CD4-positive, alpha-beta memory T cell (primary cell): ENCODE data around the gene C11orf68. TPM values are rescaled to one million over a fixed set of nuclear protein-coding genes. Genes with fewer than 3 reads are reported as not detected.
A peak's percentile ranks its signal among the peaks of the same experiment; 100 is the strongest.

Experiments
- CTCF ChIA-PET: fragments of 350-600 bp; sonication (Branson Sonifier 250); formaldehyde crosslinking; loops from one replicate; lab custom pipeline; 2021; ENCODE audit warnings: inconsistent platforms; ENCODE audit not compliant: partially characterized antibody; lab: Charles Lee
- POLR2A ChIA-PET: fragments of 350-600 bp; sonication (Branson Sonifier 250); formaldehyde crosslinking; loops from one replicate; lab custom pipeline; 2021; ENCODE audit not compliant: partially characterized antibody; lab: Charles Lee
- DNase-seq, 5 donors: peaks; one replicate each; pipeline versions ENCODE4 v3.0.0 to v3.0.0-alpha.2; 2020 to 2022; ENCODE audit warnings: mixed read lengths in 1 of 5
- H3K27ac ChIP-seq: one replicate; pipeline ENCODE4 v1.7.0; 2013; ENCODE audit warnings: low read depth, low read length
- H3K27me3 ChIP-seq: 2 replicates; pipeline ENCODE4 v1.7.0; 2013; ENCODE audit warnings: mild to moderate bottlenecking, low read length, moderate library complexity; ENCODE audit not compliant: insufficient read depth
- H3K36me3 ChIP-seq: 2 replicates; pipeline ENCODE4 v1.7.0; 2013; ENCODE audit warnings: mild to moderate bottlenecking, low read length, moderate library complexity; ENCODE audit not compliant: insufficient read depth
- H3K4me1 ChIP-seq: 2 replicates; pipeline ENCODE4 v1.7.0; 2013; ENCODE audit warnings: mild to moderate bottlenecking, low read length, moderate library complexity; ENCODE audit not compliant: insufficient read depth
- H3K4me3 ChIP-seq, 2 donors: one replicate each; pipeline ENCODE4 v1.7.0; 2013; ENCODE audit warnings: low read length in 2 of 2, mild to moderate bottlenecking in 1 of 2
- H3K9me3 ChIP-seq, 2 donors: one replicate each; pipeline ENCODE4 v1.7.0; 2013; ENCODE audit warnings: low read length in 2 of 2, control low read depth in 1 of 2; ENCODE audit not compliant: control insufficient read depth in 1 of 2
- H3K27ac Mint-ChIP-seq, 7 donors: one replicate each; pipeline ENCODE4 v1.8.0; 2020 to 2021; ENCODE audit warnings: mixed read lengths in 7 of 7, mild to moderate bottlenecking in 6 of 7, inconsistent platforms in 3 of 7, moderate library complexity in 3 of 7
- H3K27me3 Mint-ChIP-seq, 2 donors: one replicate each; pipeline ENCODE4 v1.8.0; 2020 to 2021; ENCODE audit warnings: mixed read lengths in 2 of 2
- H3K36me3 Mint-ChIP-seq, 2 donors: one replicate each; pipeline ENCODE4 v1.8.0; 2020 to 2021; ENCODE audit warnings: mixed read lengths in 2 of 2, inconsistent platforms in 1 of 2, mild to moderate bottlenecking in 1 of 2
- H3K4me1 Mint-ChIP-seq, 4 donors: one replicate each; pipeline ENCODE4 v1.8.0; 2020 to 2021; ENCODE audit warnings: mixed read lengths in 4 of 4, mild to moderate bottlenecking in 1 of 4
- H3K4me3 Mint-ChIP-seq, 8 donors: one replicate each; pipeline ENCODE4 v1.8.0; 2020 to 2021; ENCODE audit warnings: mixed read lengths in 8 of 8, mild to moderate bottlenecking in 7 of 8, moderate library complexity in 6 of 8, inconsistent platforms in 3 of 8
- H3K9me3 Mint-ChIP-seq, 8 donors: one replicate each; pipeline ENCODE4 v1.8.0; 2020 to 2021; ENCODE audit warnings: mixed read lengths in 8 of 8, mild to moderate bottlenecking in 5 of 8, inconsistent platforms in 3 of 8, moderate library complexity in 1 of 8
- intact Hi-C: fragments of 100-400 bp; cut with micrococcal nuclease; formaldehyde crosslinking; loops from one replicate; pipeline ENCODE4 v1.15.1; 2023
- polyA plus RNA-seq, 2 donors: library from polyadenylated mRNA; unstranded; fragments of 300-500 nt; fragmentation: Illumina TruSeq; gene quantifications; one replicate each; pipeline ENCODE4 v1.2.3, GENCODE V29; 2021
- total RNA-seq, 2 experiments: library from RNA; stranded (reverse); gene quantifications; one replicate each; pipeline ENCODE4 v1.2.3, GENCODE V29; 2021

The C11orf68 gene
- total and polyA plus RNA-seq, 4 experiments from 2014 or later = 48.0 to 81.6 (median 58.3) TPM

GRCh38 chr11:65932558-65932919 lies 13.7 kb upstream of the C11orf68 start:
- Histone ChIP-seq H3K4me3 (no peak overlapping the region), H3K36me3 (no peaks in the 10 kb centered on the region), H3K27ac (no peak overlapping the region), H3K27me3 (no peaks in the 10 kb centered on the region), H3K4me1 (peaks cover 18% of the 10 kb centered on the region), H3K9me3 (no peaks in the 10 kb centered on the region)
- CTCF ChIA-PET = interaction anchor here (0.5 to 2.9 kb wide), 3 partner anchors 11 to 47 kb away, joined by 3 to 17 read pairs (median 8); partner anchors contain the start of gene CCDC85B
- no peaks in the 10 kb centered on the region for H3K9me3 Mint-ChIP-seq
- H3K27me3 Mint-ChIP-seq = no peaks in the 10 kb centered on the region
- H3K4me3 Mint-ChIP-seq = no peak overlapping the region
- POLR2A ChIA-PET = interaction anchor here (1.1 to 1.7 kb wide), 2 partner anchors 13 to 42 kb away, joined by 3 to 5 read pairs; partner anchors contain the start of gene CCDC85B
- no peaks in the 10 kb centered on the region for H3K36me3 Mint-ChIP-seq
- H3K4me1 Mint-ChIP-seq = peaks cover 11 to 21% (median 15%) of the 10 kb centered on the region in 4 donors
- intact Hi-C loops = no loop called here
- H3K27ac Mint-ChIP-seq = no peak overlapping the region
- no peak for DNase-seq

- Mint-ChIP-seq H3K9me3 (no peaks in the 10 kb centered on the region), H3K36me3 (no peaks in the 10 kb centered on the region), H3K4me3 (no peak overlapping the region), H3K27me3 (no peaks in the 10 kb centered on the region), H3K27ac (peak overlapping the region in 1 of 7 donors; percentile 70), H3K4me1 (peaks cover 15 to 27% (median 20%) of the 10 kb centered on the region in 4 donors)
- Histone ChIP-seq H3K27ac (no peak overlapping the region), H3K4me3 (no peak overlapping the region), H3K9me3 (no peaks in the 10 kb centered on the region), H3K4me1 (peaks cover 23% of the 10 kb centered on the region), H3K36me3 (no peaks in the 10 kb centered on the region), H3K27me3 (no peaks in the 10 kb centered on the region)
- ChIA-PET CTCF (interaction anchor here (1.0 to 2.9 kb wide), 3 partner anchors 41 to 54 kb away, joined by 3 to 17 read pairs (median 8); partner anchors contain the start of gene CCDC85B), POLR2A (interaction anchor here (1.0 to 1.7 kb wide), 3 partner anchors 12 to 41 kb away, joined by 3 to 5 read pairs (median 4); partner anchors contain the start of genes C11orf68 and CCDC85B)
- intact Hi-C loops = no loop called here
- no peak for DNase-seq
Observed at GRCh38 chr11:65931773-65932557, 13.1 kb upstream of the C11orf68 start.

GRCh38 chr11:65928667-65929066 lies 9.8 kb upstream of the C11orf68 start:
- peaks cover 24% of the 10 kb centered on the region for H3K4me1 ChIP-seq
- Mint-ChIP-seq H3K4me3 (peak overlapping the region; percentile 15 to 90 (median 80)), H3K27me3 (no peaks in the 10 kb centered on the region), H3K27ac (peak overlapping the region; percentile 84 to 98 (median 95)), H3K9me3 (no peaks in the 10 kb centered on the region), H3K4me1 (peaks cover 17 to 29% (median 22%) of the 10 kb centered on the region in 4 donors), H3K36me3 (no peaks in the 10 kb centered on the region)
- peak overlapping the region in 1 of 2 donors; percentile 66 for H3K4me3 ChIP-seq
- ChIA-PET POLR2A (interaction anchor here (1.1 to 14.1 kb wide), 9 partner anchors 10 to 74 kb away, joined by 4 to 320 read pairs (median 6); partner anchors contain the start of genes BANF1, C11orf68, CCDC85B and DRAP1), CTCF (interaction anchor here (0.6 to 2.9 kb wide), 6 partner anchors 30 to 100 kb away, joined by 3 to 21 read pairs (median 7); partner anchors contain the start of genes CCDC85B and FIBP)
- no peaks in the 10 kb centered on the region for H3K27me3 ChIP-seq
- no peak for DNase-seq
- H3K36me3 ChIP-seq = no peaks in the 10 kb centered on the region
- intact Hi-C loops = loop anchor here (1.0 to 2.0 kb wide), 5 partner anchors 9 to 74 kb away; partner anchors contain the start of genes BANF1, C11orf68, CCDC85B and DRAP1
- H3K27ac ChIP-seq = peak overlapping the region; percentile 72
- H3K9me3 ChIP-seq = no peaks in the 10 kb centered on the region

- intact Hi-C loops = loop anchor here (1.0 to 2.0 kb wide), 5 partner anchors 9 to 75 kb away; partner anchors contain the start of genes BANF1, C11orf68, CCDC85B and DRAP1
- Histone ChIP-seq H3K4me3 (peak overlapping the region; percentile 30 to 66), H3K4me1 (peaks cover 24% of the 10 kb centered on the region), H3K27me3 (no peaks in the 10 kb centered on the region), H3K9me3 (no peaks in the 10 kb centered on the region), H3K36me3 (peaks cover 1% of the 10 kb centered on the region), H3K27ac (peak overlapping the region; percentile 72)
- peaks cover 18 to 34% (median 25%) of the 10 kb centered on the region in 4 donors for H3K4me1 Mint-ChIP-seq
- H3K4me3 Mint-ChIP-seq = peak overlapping the region; percentile 73 to 90 (median 82)
- H3K27me3 Mint-ChIP-seq = no peaks in the 10 kb centered on the region
- H3K9me3 Mint-ChIP-seq = no peaks in the 10 kb centered on the region
- H3K36me3 Mint-ChIP-seq = peaks cover 4 to 5% of the 10 kb centered on the region in 2 donors
- H3K27ac Mint-ChIP-seq = peak overlapping the region; percentile 84 to 98 (median 95)
- CTCF ChIA-PET = interaction anchor here (0.9 to 2.9 kb wide), 7 partner anchors 31 to 95 kb away, joined by 3 to 21 read pairs (median 7); partner anchors contain the start of genes CCDC85B and FIBP
- peak; percentile 77 to 91 (median 79) for DNase-seq
- POLR2A ChIA-PET = interaction anchor here (0.6 to 14.1 kb wide), 14 partner anchors 9 to 334 kb away, joined by 3 to 320 read pairs (median 5); partner anchors contain the start of genes BANF1, C11orf68, CCDC85B and DRAP1
Observed at GRCh38 chr11:65927904-65928397, 9.1 kb upstream of the C11orf68 start.

GRCh38 chr11:65925397-65925796 lies 6.5 kb upstream of the C11orf68 start:
- intact Hi-C loops = no loop called here
- Mint-ChIP-seq H3K4me1 (peaks cover 21 to 44% (median 31%) of the 10 kb centered on the region in 4 donors), H3K36me3 (peaks cover 15% of the 10 kb centered on the region in 2 donors), H3K9me3 (peaks cover 0 to 4% (median 0%) of the 10 kb centered on the region in 8 donors), H3K4me3 (no peak overlapping the region), H3K27me3 (no peaks in the 10 kb centered on the region), H3K27ac (peak overlapping the region in 3 of 7 donors; percentile 13 to 57 (median 31))
- H3K9me3 ChIP-seq = no peaks in the 10 kb centered on the region
- ChIA-PET CTCF (no interaction called here), POLR2A (interaction anchor here (0.9 to 14.1 kb wide), 2 partner anchors 24 to 36 kb away, joined by 3 to 320 read pairs; partner anchors contain the start of genes CCDC85B and FIBP)
- H3K27me3 ChIP-seq = no peaks in the 10 kb centered on the region
- H3K27ac ChIP-seq = no peak overlapping the region
- no peak overlapping the region for H3K4me3 ChIP-seq
- H3K4me1 ChIP-seq = peaks cover 45% of the 10 kb centered on the region
- no peak for DNase-seq
- peaks cover 12% of the 10 kb centered on the region for H3K36me3 ChIP-seq

- Histone ChIP-seq H3K9me3 (no peaks in the 10 kb centered on the region), H3K27me3 (no peaks in the 10 kb centered on the region), H3K4me1 (peaks cover 40% of the 10 kb centered on the region), H3K27ac (no peak overlapping the region), H3K4me3 (no peak overlapping the region), H3K36me3 (peaks cover 12% of the 10 kb centered on the region)
- CTCF ChIA-PET = interaction anchor here (1.0 to 3.5 kb wide), 3 partner anchors 34 to 63 kb away, joined by 4 to 18 read pairs (median 6); partner anchors contain the start of genes FIBP and MUS81
- Mint-ChIP-seq H3K9me3 (peaks cover 0 to 4% (median 0%) of the 10 kb centered on the region in 8 donors), H3K36me3 (peaks cover 15 to 28% of the 10 kb centered on the region in 2 donors), H3K4me3 (peak overlapping the region in 7 of 8 donors; percentile 9 to 54 (median 24)), H3K27me3 (no peaks in the 10 kb centered on the region), H3K27ac (peak overlapping the region in 4 of 7 donors; percentile 11 to 56 (median 30)), H3K4me1 (peaks cover 9 to 42% (median 26%) of the 10 kb centered on the region in 4 donors)
- POLR2A ChIA-PET = interaction anchor here (0.7 to 14.1 kb wide), 4 partner anchors 22 to 347 kb away, joined by 3 to 320 read pairs (median 6); partner anchors contain the start of genes CCDC85B, EHBP1L1, FIBP and FOSL1
- no peak for DNase-seq
- intact Hi-C loops = no loop called here
Observed at GRCh38 chr11:65922565-65922964, 3.7 kb upstream of the C11orf68 start.
